Keratinocyte (primary cell): Measurements from ENCODE around the gene OR6C2.

Source experiments
- EZH2 ChIP-seq: IDR thresholded peaks from one replicate; pipeline ENCODE4 v1.6.1; 2012; ENCODE audit warnings: inconsistent platforms, mild to moderate bottlenecking, low read length, moderate library complexity
- TF ChIP-seq, protein P1 (sequence below), 3 experiments: IDR thresholded peaks in 1 of 3; conservative IDR thresholded peaks in 1 of 3; optimal IDR thresholded peaks in 1 of 3; 2 replicates in 2 of 3; 3 replicates in 1 of 3; pipeline versions ENCODE3 to v1.5.1; 2011; ENCODE audit warnings: low read length in 3 of 3, mild to moderate bottlenecking in 3 of 3, moderate library complexity in 2 of 3, control low read depth in 1 of 3, inconsistent platforms in 1 of 3; ENCODE audit not compliant: insufficient read depth in 2 of 3; ENCODE audit errors: extremely low read depth in 1 of 3

DNA sequence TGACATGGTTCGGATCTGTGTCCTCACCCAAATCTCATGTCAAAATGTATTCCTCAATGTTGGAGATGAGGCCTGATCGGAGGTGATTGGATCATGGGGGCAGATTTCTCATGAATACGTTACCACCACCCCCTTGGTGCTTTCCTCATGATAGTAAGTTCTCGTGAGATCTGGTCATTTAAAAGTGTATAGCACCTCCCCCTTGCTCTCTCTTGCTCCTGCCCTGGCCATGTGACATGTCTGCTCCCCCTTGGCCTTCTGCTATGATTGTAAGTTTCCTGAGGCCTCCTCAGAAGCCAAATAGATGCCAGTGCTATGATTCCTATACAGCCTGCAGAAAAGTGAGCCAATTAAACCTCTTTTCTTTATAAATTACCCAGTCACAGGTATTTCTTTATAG lies 55.4 kb downstream of the OR6C2 start:
- TF ChIP-seq, protein P1, sequence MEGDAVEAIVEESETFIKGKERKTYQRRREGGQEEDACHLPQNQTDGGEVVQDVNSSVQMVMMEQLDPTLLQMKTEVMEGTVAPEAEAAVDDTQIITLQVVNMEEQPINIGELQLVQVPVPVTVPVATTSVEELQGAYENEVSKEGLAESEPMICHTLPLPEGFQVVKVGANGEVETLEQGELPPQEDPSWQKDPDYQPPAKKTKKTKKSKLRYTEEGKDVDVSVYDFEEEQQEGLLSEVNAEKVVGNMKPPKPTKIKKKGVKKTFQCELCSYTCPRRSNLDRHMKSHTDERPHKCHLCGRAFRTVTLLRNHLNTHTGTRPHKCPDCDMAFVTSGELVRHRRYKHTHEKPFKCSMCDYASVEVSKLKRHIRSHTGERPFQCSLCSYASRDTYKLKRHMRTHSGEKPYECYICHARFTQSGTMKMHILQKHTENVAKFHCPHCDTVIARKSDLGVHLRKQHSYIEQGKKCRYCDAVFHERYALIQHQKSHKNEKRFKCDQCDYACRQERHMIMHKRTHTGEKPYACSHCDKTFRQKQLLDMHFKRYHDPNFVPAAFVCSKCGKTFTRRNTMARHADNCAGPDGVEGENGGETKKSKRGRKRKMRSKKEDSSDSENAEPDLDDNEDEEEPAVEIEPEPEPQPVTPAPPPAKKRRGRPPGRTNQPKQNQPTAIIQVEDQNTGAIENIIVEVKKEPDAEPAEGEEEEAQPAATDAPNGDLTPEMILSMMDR (optimal IDR thresholded peaks at IDR 0.05 in 1 of 3, IDR thresholded peaks at IDR 0.05 in 1 of 3, conservative IDR thresholded peaks at IDR 0.05 in 1 of 3; ENCODE audit: extremely low read depth in 1 of 3, insufficient read depth in 2 of 3, low read length in 3 of 3), result no peak
- TF ChIP-seq EZH2, result no peak
